ENCODE measurements around the gene TANGO2. TPM values are rescaled to one million over a fixed set of nuclear protein-coding genes. Genes with fewer than 3 reads are reported as not detected.

TANGO2 gene
- total and polyA plus RNA-seq, 9 of the 15 experiments (the other 6 are each of a cell fraction or from before 2014, with no cell fraction given) = 15.5 to 94.9 (median 70.1) TPM

- no peak for TF ChIP-seq PHB2 (IDR thresholded peaks at IDR 0.05; ENCODE audit: low read depth)
- TF ChIP-seq ZBED1 (IDR thresholded peaks at IDR 0.05) = no peak
- no peak for TF ChIP-seq ESRRA (IDR thresholded peaks at IDR 0.05; ENCODE audit: borderline replicate concordance, low read depth)
- peak; percentile 73 for TF ChIP-seq JUND (IDR thresholded peaks at IDR 0.05; ENCODE audit: borderline replicate concordance, low read depth, low read length)
- TF ChIP-seq JUND (tag; IDR thresholded peaks at IDR 0.05; ENCODE audit: borderline replicate concordance, low read depth, low read length) = no peak; the same call in 1 of the 3 replicates
- TF ChIP-seq, protein P1, sequence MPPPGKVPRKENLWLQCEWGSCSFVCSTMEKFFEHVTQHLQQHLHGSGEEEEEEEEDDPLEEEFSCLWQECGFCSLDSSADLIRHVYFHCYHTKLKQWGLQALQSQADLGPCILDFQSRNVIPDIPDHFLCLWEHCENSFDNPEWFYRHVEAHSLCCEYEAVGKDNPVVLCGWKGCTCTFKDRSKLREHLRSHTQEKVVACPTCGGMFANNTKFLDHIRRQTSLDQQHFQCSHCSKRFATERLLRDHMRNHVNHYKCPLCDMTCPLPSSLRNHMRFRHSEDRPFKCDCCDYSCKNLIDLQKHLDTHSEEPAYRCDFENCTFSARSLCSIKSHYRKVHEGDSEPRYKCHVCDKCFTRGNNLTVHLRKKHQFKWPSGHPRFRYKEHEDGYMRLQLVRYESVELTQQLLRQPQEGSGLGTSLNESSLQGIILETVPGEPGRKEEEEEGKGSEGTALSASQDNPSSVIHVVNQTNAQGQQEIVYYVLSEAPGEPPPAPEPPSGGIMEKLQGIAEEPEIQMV (tag; conservative IDR thresholded peaks at IDR 0.05; ENCODE audit: low read depth) = no peak
- TF ChIP-seq RHOXF2B (CRISPR knock-in tag; conservative IDR thresholded peaks at IDR 0.05) = peak; percentile 94
- no peak for TF ChIP-seq GABPB1 (CRISPR knock-in tag; IDR thresholded peaks at IDR 0.05)
- TF ChIP-seq, protein P2, sequence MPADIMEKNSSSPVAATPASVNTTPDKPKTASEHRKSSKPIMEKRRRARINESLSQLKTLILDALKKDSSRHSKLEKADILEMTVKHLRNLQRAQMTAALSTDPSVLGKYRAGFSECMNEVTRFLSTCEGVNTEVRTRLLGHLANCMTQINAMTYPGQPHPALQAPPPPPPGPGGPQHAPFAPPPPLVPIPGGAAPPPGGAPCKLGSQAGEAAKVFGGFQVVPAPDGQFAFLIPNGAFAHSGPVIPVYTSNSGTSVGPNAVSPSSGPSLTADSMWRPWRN (IDR thresholded peaks at IDR 0.05; ENCODE audit: low read depth) = no peak
- peak; percentile 79; the same call in 1 of the 2 replicates for TF ChIP-seq NFXL1 (CRISPR knock-in tag; IDR thresholded peaks at IDR 0.05)
- TF ChIP-seq MXI1 (IDR thresholded peaks at IDR 0.05; ENCODE audit: low read depth, low read length) = 0 out of 2 replicates have a peak, but pooled peaks have one; percentile 61
- TF ChIP-seq, protein P3, sequence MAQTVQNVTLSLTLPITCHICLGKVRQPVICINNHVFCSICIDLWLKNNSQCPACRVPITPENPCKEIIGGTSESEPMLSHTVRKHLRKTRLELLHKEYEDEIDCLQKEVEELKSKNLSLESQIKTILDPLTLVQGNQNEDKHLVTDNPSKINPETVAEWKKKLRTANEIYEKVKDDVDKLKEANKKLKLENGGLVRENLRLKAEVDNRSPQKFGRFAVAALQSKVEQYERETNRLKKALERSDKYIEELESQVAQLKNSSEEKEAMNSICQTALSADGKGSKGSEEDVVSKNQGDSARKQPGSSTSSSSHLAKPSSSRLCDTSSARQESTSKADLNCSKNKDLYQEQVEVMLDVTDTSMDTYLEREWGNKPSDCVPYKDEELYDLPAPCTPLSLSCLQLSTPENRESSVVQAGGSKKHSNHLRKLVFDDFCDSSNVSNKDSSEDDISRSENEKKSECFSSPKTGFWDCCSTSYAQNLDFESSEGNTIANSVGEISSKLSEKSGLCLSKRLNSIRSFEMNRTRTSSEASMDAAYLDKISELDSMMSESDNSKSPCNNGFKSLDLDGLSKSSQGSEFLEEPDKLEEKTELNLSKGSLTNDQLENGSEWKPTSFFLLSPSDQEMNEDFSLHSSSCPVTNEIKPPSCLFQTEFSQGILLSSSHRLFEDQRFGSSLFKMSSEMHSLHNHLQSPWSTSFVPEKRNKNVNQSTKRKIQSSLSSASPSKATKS (CRISPR knock-in tag; IDR thresholded peaks at IDR 0.05) = peak; percentile 82; the same call in 1 of the 2 replicates
- TF ChIP-seq HNRNPL (IDR thresholded peaks at IDR 0.05; ENCODE audit: low read depth, low read length) = peak; percentile 86
- TF ChIP-seq ZNF445 (CRISPR knock-in tag; IDR thresholded peaks at IDR 0.05; ENCODE audit: low read depth) = peak; percentile 64; the same call in 1 of the 2 replicates
- 0 out of 2 replicates have a peak, but pooled peaks have one; percentile 32 for TF ChIP-seq TAF15 (IDR thresholded peaks at IDR 0.05; ENCODE audit: low read depth, low read length)
- TF ChIP-seq, protein P4, sequence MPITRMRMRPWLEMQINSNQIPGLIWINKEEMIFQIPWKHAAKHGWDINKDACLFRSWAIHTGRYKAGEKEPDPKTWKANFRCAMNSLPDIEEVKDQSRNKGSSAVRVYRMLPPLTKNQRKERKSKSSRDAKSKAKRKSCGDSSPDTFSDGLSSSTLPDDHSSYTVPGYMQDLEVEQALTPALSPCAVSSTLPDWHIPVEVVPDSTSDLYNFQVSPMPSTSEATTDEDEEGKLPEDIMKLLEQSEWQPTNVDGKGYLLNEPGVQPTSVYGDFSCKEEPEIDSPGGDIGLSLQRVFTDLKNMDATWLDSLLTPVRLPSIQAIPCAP (CRISPR knock-in tag; IDR thresholded peaks at IDR 0.05; ENCODE audit: borderline replicate concordance) = no peak
- peak; percentile 4 for TF ChIP-seq CHCHD3 (CRISPR knock-in tag; IDR thresholded peaks at IDR 0.05)
- no peak for TF ChIP-seq ZBTB5 (IDR thresholded peaks at IDR 0.05)
These were observed 579 bp downstream of the TANGO2 start (continued) for GRCh38 chr22:20021196-20022181.

Data from K562 (cell line).